ENCODE measurements around the gene KCNIP1. TPM values are rescaled to one million over a fixed set of nuclear protein-coding genes. Genes with fewer than 3 reads are reported as not detected.

The KCNIP1 gene
- polyA plus RNA-seq, 1 of the 3 experiments (the other 2 are of a cell fraction): 1.3 TPM

DNA sequence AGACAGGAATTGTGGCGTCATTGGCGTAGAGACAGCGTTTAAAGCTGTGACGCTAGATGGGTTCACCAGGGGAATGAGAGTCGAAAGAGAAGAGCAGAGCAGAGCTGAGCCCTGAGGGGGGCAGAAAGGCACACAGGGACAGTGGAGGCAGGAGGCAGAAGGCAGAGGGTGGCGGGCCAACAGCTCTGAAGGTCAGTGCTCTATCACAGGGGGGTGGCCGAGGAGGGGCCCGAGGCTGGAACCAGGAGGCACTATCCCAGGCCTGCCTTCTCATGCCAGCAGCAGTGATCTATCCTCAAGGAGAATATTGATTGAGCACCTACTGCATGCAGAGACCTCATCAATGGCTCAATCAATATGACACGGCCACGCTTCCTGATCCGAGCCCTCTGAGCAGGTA, 132.4 kb downstream of the KCNIP1 start:
- Histone ChIP-seq H3K27me3 (ENCODE audit: insufficient read depth) (no peaks in the 10 kb centered on the region), H3K9me2 (no peaks in the 10 kb centered on the region), H3K36me3 (replicated peaks in 1 of 2; ENCODE audit: control insufficient read depth in 1 of 2, insufficient read depth in 2 of 2, low read length in 1 of 2) (no peaks in the 10 kb centered on the region), H3F3A (replicated peaks; ENCODE audit: insufficient read depth) (peaks cover 17% of the 10 kb centered on the region), H3K4me2 (no peak overlapping the region), H2AFZ (ENCODE audit: low read depth) (no peak overlapping the region), H3K9me3 (no peaks in the 10 kb centered on the region), H3K79me2 (ENCODE audit: insufficient read depth) (no peaks in the 10 kb centered on the region), H3K9ac (no peak overlapping the region), H4K20me1 (ENCODE audit: insufficient read depth) (no peaks in the 10 kb centered on the region), H3K4me1 (ENCODE audit: control insufficient read depth in 1 of 2, insufficient read depth in 2 of 2, low read depth in 1 of 2, low read length in 1 of 2) (peaks cover 7 to 25% of the 10 kb centered on the region in 2 experiments; a peak in 2 of 4 replicates), H3K27ac (ENCODE audit: low read depth in 2 of 2, low read length in 1 of 2) (no peak overlapping the region), H3K4me3 (ENCODE audit: low read depth in 2 of 2, low read length in 1 of 2) (no peak overlapping the region)
- TF ChIP-seq, protein P1, sequence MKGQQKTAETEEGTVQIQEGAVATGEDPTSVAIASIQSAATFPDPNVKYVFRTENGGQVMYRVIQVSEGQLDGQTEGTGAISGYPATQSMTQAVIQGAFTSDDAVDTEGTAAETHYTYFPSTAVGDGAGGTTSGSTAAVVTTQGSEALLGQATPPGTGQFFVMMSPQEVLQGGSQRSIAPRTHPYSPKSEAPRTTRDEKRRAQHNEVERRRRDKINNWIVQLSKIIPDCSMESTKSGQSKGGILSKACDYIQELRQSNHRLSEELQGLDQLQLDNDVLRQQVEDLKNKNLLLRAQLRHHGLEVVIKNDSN (IDR thresholded peaks at IDR 0.05; ENCODE audit: borderline replicate concordance, low read depth): no peak
- TF ChIP-seq FOXJ3 (CRISPR knock-in tag; IDR thresholded peaks at IDR 0.05) (no peak), YY1 (IDR thresholded peaks at IDR 0.05; ENCODE audit: low read depth) (no peak), POLR2AphosphoS5 (IDR thresholded peaks at IDR 0.05; ENCODE audit: low read depth, low read length) (no peak), MXI1 (IDR thresholded peaks at IDR 0.05; ENCODE audit: low read depth, low read length) (no peak), ELF1 (IDR thresholded peaks at IDR 0.05) (no peak), GATA2 (CRISPR knock-in tag; IDR thresholded peaks at IDR 0.05) (no peak), EP300 (IDR thresholded peaks at IDR 0.05; ENCODE audit: borderline replicate concordance in 1 of 2, low read depth in 1 of 2, low read length in 1 of 2) (no peak)
- TF ChIP-seq, protein P2, sequence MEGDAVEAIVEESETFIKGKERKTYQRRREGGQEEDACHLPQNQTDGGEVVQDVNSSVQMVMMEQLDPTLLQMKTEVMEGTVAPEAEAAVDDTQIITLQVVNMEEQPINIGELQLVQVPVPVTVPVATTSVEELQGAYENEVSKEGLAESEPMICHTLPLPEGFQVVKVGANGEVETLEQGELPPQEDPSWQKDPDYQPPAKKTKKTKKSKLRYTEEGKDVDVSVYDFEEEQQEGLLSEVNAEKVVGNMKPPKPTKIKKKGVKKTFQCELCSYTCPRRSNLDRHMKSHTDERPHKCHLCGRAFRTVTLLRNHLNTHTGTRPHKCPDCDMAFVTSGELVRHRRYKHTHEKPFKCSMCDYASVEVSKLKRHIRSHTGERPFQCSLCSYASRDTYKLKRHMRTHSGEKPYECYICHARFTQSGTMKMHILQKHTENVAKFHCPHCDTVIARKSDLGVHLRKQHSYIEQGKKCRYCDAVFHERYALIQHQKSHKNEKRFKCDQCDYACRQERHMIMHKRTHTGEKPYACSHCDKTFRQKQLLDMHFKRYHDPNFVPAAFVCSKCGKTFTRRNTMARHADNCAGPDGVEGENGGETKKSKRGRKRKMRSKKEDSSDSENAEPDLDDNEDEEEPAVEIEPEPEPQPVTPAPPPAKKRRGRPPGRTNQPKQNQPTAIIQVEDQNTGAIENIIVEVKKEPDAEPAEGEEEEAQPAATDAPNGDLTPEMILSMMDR (IDR thresholded peaks at IDR 0.05): no peak
- TF ChIP-seq, protein P3, sequence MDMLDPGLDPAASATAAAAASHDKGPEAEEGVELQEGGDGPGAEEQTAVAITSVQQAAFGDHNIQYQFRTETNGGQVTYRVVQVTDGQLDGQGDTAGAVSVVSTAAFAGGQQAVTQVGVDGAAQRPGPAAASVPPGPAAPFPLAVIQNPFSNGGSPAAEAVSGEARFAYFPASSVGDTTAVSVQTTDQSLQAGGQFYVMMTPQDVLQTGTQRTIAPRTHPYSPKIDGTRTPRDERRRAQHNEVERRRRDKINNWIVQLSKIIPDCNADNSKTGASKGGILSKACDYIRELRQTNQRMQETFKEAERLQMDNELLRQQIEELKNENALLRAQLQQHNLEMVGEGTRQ (IDR thresholded peaks at IDR 0.05; ENCODE audit: borderline replicate concordance, low read depth, low read length): no peak
- WGBS (ENCODE audit: low lambda C conversion rate): 82% methylated on average over 9 of the region's 11 CpGs
- CTCF ChIA-PET: interaction anchor here (1.0 to 19.5 kb wide), 7 partner anchors 10 to 452 kb away, joined by 3 to 614 read pairs (median 81); no protein-coding TSS in a partner anchor
- POLR2A ChIA-PET: no interaction called here
- no peak for DNase-seq

DNA sequence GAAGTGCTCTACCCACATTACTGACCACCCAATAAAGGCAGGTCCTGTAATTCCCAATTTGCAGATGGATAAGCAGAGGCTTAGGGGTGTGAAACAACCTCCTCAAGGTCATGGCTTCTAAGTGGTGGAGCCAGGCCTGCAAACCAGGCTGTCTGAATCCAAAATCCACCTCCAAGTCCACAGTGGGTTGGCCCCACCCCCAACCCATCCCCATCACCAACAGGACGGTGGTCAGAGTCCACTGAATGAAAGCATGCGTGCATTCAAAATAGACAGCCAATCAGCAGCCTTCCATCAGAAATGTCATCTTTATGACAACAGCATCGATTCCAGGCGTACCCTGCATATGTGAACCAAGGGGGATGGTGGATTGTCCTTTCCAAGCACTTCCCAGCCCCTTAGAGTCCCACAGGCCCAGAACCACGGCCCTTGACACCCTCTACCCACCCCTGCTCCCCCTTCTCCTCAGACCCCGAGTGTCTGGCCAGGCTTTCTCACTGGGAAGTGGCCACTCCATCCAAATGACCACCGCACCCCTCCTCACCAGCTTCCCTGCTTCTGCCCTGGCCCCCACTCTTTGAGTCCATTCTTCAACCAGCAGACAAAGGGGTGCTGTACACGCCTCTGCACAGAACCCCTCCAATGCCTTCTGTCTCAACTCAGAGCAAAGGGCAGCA, 133.1 kb downstream of the KCNIP1 start:
- no peak for DNase-seq
- Histone ChIP-seq H3K36me3 (replicated peaks in 1 of 2; ENCODE audit: control insufficient read depth in 1 of 2, insufficient read depth in 2 of 2, low read length in 1 of 2) (no peaks in the 10 kb centered on the region), H4K20me1 (ENCODE audit: insufficient read depth) (no peaks in the 10 kb centered on the region), H3K4me1 (ENCODE audit: control insufficient read depth in 1 of 2, insufficient read depth in 2 of 2, low read depth in 1 of 2, low read length in 1 of 2) (peaks cover 7 to 18% of the 10 kb centered on the region in 2 experiments; a peak in 2 of 4 replicates), H3K4me3 (ENCODE audit: low read depth in 2 of 2, low read length in 1 of 2) (no peak overlapping the region), H2AFZ (ENCODE audit: low read depth) (no peak overlapping the region), H3K4me2 (no peak overlapping the region), H3K79me2 (ENCODE audit: insufficient read depth) (no peaks in the 10 kb centered on the region), H3K27ac (ENCODE audit: low read depth in 2 of 2, low read length in 1 of 2) (no peak overlapping the region), H3K9me3 (no peaks in the 10 kb centered on the region), H3K9ac (no peak overlapping the region), H3F3A (replicated peaks; ENCODE audit: insufficient read depth) (peaks cover 17% of the 10 kb centered on the region), H3K9me2 (no peaks in the 10 kb centered on the region), H3K27me3 (ENCODE audit: insufficient read depth) (no peaks in the 10 kb centered on the region; the same call in 1 of the 2 replicates)
- ChIA-PET POLR2A (no interaction called here), CTCF (interaction anchor here (0.6 to 19.5 kb wide), 9 partner anchors 9 to 457 kb away, joined by 3 to 614 read pairs (median 13); no protein-coding TSS in a partner anchor)
- no peak for TF ChIP-seq EZH2phosphoT487 (IDR thresholded peaks at IDR 0.05; ENCODE audit: borderline replicate concordance, low read depth)
- TF ChIP-seq, protein P4, sequence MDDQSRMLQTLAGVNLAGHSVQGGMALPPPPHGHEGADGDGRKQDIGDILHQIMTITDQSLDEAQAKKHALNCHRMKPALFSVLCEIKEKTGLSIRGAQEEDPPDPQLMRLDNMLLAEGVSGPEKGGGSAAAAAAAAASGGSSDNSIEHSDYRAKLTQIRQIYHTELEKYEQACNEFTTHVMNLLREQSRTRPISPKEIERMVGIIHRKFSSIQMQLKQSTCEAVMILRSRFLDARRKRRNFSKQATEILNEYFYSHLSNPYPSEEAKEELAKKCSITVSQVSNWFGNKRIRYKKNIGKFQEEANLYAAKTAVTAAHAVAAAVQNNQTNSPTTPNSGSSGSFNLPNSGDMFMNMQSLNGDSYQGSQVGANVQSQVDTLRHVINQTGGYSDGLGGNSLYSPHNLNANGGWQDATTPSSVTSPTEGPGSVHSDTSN (IDR thresholded peaks at IDR 0.05): no peak
- no peak for TF ChIP-seq MEF2A (IDR thresholded peaks at IDR 0.05; ENCODE audit: borderline replicate concordance, low read depth)
- TF ChIP-seq TCF12 (IDR thresholded peaks at IDR 0.05): no peak
- TF ChIP-seq GATA2 (CRISPR knock-in tag; IDR thresholded peaks at IDR 0.05): no peak
- no peak for TF ChIP-seq FOSL2 (IDR thresholded peaks at IDR 0.05; ENCODE audit: borderline replicate concordance, low read depth)
- WGBS (ENCODE audit: low lambda C conversion rate): 79% methylated on average over 8 of the region's 8 CpGs

Data from SK-N-SH (cell line).